Gastroesophageal sphincter (tissue), 4 donors: ENCODE measurements around the gene BMS1. TPM values are rescaled to one million over a fixed set of nuclear protein-coding genes. Genes with fewer than 3 reads are reported as not detected.

Experiments
- ATAC-seq: fragments of 150-250 bp; one replicate; pipeline ENCODE4 v1.9.1; 2016; ENCODE audit warnings: mild to moderate bottlenecking, moderate library complexity
- H3K27ac ChIP-seq, 4 donors: fragments of 200-600 bp; sonication (generic) in 3 of 4; 1 replicate in 3 of 4; 2 replicates in 1 of 4; pipeline ENCODE4 v1.5.1; 2016 to 2019
- H3K27me3 ChIP-seq: fragments of 200-600 bp; sonication (generic); one replicate; pipeline ENCODE4 v1.5.1; 2019
- H3K36me3 ChIP-seq, 2 donors: fragments of 200-600 bp; sonication (generic); one replicate each; pipeline ENCODE4 v1.5.1; 2019; ENCODE audit warnings: control low read depth in 1 of 2
- H3K4me1 ChIP-seq, 3 donors: fragments of 200-600 bp; sonication (generic); 1 replicate in 2 of 3; 2 replicates in 1 of 3; pipeline ENCODE4 v1.5.1; 2016 to 2019; ENCODE audit warnings: control low read depth in 2 of 3
- H3K4me3 ChIP-seq, 2 donors: fragments of 200-600 bp; sonication (generic); one replicate each; pipeline ENCODE4 v1.5.1; 2019; ENCODE audit warnings: mild to moderate bottlenecking in 1 of 2, moderate library complexity in 1 of 2
- H3K9me3 ChIP-seq, 3 donors: fragments of 200-600 bp; sonication (generic); one replicate each; pipeline ENCODE4 v1.5.1; 2017 to 2019; ENCODE audit warnings: control low read depth in 2 of 3
- EP300 ChIP-seq: sonication (generic); formaldehyde crosslinking; IDR thresholded peaks from one replicate; pipeline ENCODE4 v1.6.1; 2017; ENCODE audit warnings: antibody characterized with exemption, mild to moderate bottlenecking
- POLR2A ChIP-seq, 2 donors: fragments of 450-650 bp; IDR thresholded peaks; one replicate each; pipeline ENCODE4 v1.6.1; 2017; ENCODE audit warnings: antibody characterized with exemption in 2 of 2, mild to moderate bottlenecking in 2 of 2, moderate library complexity in 1 of 2
- POLR2AphosphoS5 ChIP-seq: sonication (generic); formaldehyde crosslinking; IDR thresholded peaks from one replicate; pipeline ENCODE4 v1.6.1; 2017; ENCODE audit warnings: antibody characterized with exemption
- WGBS, 2 donors: methylation state at CpG; one replicate each; pipeline ENCODE4 v1.1.5; 2018; ENCODE audit warnings: low coverage in 1 of 2; 5-methylcytosine and 5-hydroxymethylcytosine counted together
- total RNA-seq, 4 donors: library from RNA; depleted of rRNA; stranded (reverse); fragments of >200 nt; gene quantifications; one replicate each; pipeline ENCODE4 v1.1.0, GENCODE V29; 2016
- TF ChIP-seq, protein P1 (sequence below), 4 experiments: fragments of 200-600 bp in 2 of 4; fragments of 450-650 bp in 2 of 4; sonication (generic) in 1 of 4; IDR thresholded peaks; one replicate each; pipeline ENCODE4 v1.5.1; 2017 to 2019; ENCODE audit warnings: antibody characterized with exemption in 4 of 4, mild to moderate bottlenecking in 2 of 4, moderate library complexity in 2 of 4

Gene BMS1
- total RNA-seq, 4 donors from 2014 or later, result 15.5 to 18.8 (median 18.3) TPM

DNA sequence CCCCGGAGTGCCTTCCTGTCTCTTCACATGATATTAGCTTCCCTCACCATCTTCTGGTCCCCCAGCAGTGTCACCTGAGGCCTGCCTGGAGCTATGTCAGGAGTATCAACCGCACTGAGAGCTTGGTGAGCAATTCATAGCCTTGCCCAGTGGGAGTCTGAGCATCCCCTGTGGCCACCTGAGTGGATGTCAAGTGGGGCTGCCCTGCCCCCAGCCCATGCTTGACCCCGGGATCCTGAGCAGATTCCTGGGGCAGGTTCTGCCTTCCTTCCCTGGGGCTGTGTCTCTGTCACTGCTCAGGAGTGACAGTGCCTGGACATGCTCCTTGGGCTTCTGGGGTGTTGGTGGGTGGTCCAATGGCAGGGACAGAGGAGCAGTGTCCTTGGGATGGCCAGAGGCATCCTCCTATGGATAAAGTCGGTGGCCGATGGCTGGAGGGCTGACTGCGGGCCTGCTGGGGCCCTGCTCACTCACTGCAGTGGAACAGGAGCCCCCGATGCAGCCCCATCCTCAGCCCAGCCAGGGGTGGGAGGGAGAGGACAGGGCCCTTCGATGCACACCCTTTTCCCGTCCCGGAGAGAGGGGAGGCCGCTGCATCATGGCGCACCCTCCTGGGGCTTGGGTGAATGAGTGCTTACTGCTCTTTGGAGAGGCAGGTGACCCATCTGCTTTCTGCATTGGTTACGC is 95.7 kb downstream of the BMS1 start:
- TF ChIP-seq POLR2A (IDR thresholded peaks at IDR 0.05), result no peak
- TF ChIP-seq, protein P1, sequence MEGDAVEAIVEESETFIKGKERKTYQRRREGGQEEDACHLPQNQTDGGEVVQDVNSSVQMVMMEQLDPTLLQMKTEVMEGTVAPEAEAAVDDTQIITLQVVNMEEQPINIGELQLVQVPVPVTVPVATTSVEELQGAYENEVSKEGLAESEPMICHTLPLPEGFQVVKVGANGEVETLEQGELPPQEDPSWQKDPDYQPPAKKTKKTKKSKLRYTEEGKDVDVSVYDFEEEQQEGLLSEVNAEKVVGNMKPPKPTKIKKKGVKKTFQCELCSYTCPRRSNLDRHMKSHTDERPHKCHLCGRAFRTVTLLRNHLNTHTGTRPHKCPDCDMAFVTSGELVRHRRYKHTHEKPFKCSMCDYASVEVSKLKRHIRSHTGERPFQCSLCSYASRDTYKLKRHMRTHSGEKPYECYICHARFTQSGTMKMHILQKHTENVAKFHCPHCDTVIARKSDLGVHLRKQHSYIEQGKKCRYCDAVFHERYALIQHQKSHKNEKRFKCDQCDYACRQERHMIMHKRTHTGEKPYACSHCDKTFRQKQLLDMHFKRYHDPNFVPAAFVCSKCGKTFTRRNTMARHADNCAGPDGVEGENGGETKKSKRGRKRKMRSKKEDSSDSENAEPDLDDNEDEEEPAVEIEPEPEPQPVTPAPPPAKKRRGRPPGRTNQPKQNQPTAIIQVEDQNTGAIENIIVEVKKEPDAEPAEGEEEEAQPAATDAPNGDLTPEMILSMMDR (IDR thresholded peaks at IDR 0.05), result no peak
- no peak for TF ChIP-seq EP300
- TF ChIP-seq POLR2AphosphoS5, result no peak
- WGBS, 2 donors, result no CpG with 5 or more reads among the region's 13 CpGs
- H3K27me3 ChIP-seq, result peaks cover 47% of the 10 kb centered on the region
- peaks cover 0 to 9% (median 0%) of the 10 kb centered on the region in 3 donors for H3K4me1 ChIP-seq
- ATAC-seq, result no peak
- H3K4me3 ChIP-seq, result no peak overlapping the region
- peaks cover 0 to 14% (median 0%) of the 10 kb centered on the region in 3 donors for H3K9me3 ChIP-seq
- no peak overlapping the region for H3K27ac ChIP-seq
- no peaks in the 10 kb centered on the region for H3K36me3 ChIP-seq

DNA sequence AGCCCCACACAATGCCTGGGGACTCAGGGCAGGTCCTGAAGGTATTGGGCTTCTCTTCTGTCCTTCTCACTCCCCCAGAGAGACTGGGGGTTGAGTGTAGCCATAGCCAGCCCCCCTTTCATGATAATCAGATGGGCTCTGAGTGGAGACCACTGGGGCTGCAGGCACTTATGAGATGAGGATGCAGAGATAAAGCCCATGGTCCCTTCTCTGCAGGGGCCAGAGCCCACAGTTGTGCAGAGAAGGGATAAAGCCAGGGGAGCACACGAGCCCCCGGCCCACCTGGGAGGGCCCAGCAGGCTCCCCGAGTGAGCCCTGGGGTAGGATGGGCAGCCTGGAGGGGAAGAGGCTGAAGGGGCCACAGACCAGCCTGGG is 96.2 kb downstream of the BMS1 start:
- Histone ChIP-seq H3K9me3 (peaks cover 0 to 15% (median 0%) of the 10 kb centered on the region in 3 donors), H3K27ac (no peak overlapping the region), H3K4me1 (peaks cover 0 to 9% (median 0%) of the 10 kb centered on the region in 3 donors), H3K4me3 (no peak overlapping the region), H3K27me3 (peaks cover 47% of the 10 kb centered on the region), H3K36me3 (no peaks in the 10 kb centered on the region)
- WGBS, 2 donors, result 40% methylated on average over 1 of the region's 3 CpGs; no CpG with 5 or more reads in 1 of the 2 donors
- no peak for TF ChIP-seq EP300
- TF ChIP-seq, protein P1 (IDR thresholded peaks at IDR 0.05), result no peak
- no peak for TF ChIP-seq POLR2A (IDR thresholded peaks at IDR 0.05)
- TF ChIP-seq POLR2AphosphoS5, result no peak
- no peak for ATAC-seq

DNA sequence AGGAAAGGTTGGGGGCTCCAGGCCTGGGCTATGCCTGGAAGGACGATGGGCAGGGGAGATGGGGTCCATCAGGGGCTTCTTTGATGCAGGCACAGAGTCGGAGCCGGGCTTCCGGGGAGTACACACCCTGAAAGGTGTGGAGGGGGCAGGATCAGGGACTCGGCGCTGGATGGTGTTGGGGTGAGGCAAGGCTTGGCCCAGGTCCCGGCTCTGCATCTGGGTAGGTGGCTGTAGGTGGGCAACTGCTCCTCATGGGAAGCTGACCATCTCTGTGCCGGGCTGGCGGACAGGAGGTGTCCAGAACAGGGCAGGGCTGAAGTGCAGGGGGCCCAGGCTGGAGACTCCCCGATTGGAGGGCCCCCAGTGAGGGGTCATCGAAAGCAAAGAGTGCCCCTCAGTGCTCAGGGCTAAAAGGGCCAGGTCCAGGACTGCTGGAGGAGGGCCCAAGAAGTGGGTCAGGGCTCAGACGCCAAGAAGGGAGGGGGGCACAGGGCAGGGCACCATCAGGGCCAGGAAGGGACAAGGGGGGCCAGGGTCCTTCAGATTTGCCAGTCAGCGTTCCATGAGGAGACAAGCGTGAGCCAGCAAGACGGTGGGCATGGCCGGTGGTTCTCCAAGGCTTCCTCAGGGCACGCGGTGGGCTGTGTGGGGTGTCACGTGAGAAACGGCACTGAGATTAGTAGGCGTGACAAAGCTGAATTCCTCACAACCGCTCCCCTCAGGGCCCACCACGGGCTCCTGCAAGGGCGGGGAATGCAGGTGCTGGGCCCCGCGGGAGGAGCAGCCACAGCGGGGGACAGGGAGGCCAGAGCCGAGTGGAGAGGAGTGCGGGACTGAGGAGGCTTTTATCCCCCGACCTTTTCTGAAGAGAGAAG is 97.0 kb downstream of the BMS1 start:
- WGBS, 2 donors, result 54 to 73% methylated on average over 13 to 17 of the region's 30 CpGs

DNA sequence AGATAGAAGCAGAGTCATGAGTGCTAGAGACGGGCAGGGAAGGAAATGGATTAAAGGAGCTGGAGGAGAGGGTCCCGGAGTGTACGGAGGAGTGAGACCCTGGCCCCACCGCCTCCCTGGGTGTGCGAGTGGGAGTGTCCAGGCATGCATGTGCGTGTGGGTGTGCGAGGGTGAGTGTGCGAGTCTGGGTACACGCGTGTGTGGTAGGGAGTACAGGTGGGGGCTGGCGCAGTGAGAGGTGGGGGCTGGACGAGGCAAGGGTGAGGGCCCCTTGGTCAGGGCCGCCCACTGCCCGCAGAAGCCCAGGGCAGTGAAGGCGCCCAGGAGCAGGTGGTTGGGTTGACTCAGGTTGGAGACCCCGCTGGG is 97.6 kb downstream of the BMS1 start:
- H3K27me3 ChIP-seq, result peaks cover 40% of the 10 kb centered on the region
- H3K27ac ChIP-seq, result no peak overlapping the region

More for the DNA sequence above, 97.0 kb downstream of the BMS1 start:
- ATAC-seq, result peak; percentile 35
- H3K27me3 ChIP-seq, result peaks cover 46% of the 10 kb centered on the region
- peaks cover 0 to 15% (median 0%) of the 10 kb centered on the region in 3 donors for H3K9me3 ChIP-seq
- no peak overlapping the region for H3K27ac ChIP-seq
- H3K36me3 ChIP-seq, result no peaks in the 10 kb centered on the region
- H3K4me1 ChIP-seq, result peaks cover 0 to 9% (median 0%) of the 10 kb centered on the region in 3 donors
- TF ChIP-seq POLR2A (IDR thresholded peaks at IDR 0.05) (no peak), POLR2AphosphoS5 (no peak), EP300 (no peak)
- TF ChIP-seq, protein P1 (IDR thresholded peaks at IDR 0.05), result no peak
- H3K4me3 ChIP-seq, result no peak overlapping the region

More for the DNA sequence above, 97.6 kb downstream of the BMS1 start:
- peaks cover 0 to 15% (median 0%) of the 10 kb centered on the region in 3 donors for H3K9me3 ChIP-seq
- ATAC-seq, result no peak
- no peak overlapping the region for H3K4me3 ChIP-seq
- peaks cover 0 to 9% (median 0%) of the 10 kb centered on the region in 3 donors for H3K4me1 ChIP-seq
- TF ChIP-seq, protein P1 (IDR thresholded peaks at IDR 0.05), result no peak
- TF ChIP-seq POLR2A (IDR thresholded peaks at IDR 0.05) (no peak), POLR2AphosphoS5 (no peak), EP300 (no peak)
- WGBS, 2 donors, result 89 to 96% methylated on average over 10 to 15 of the region's 16 CpGs
- no peaks in the 10 kb centered on the region for H3K36me3 ChIP-seq
